GM11168 (cell line): ENCODE data around the gene BICC1.

Source experiments
- in situ Hi-C: fragments of 300-500 bp; cut with MboI; formaldehyde crosslinking; loops from one replicate; pipeline ENCODE4 v1.12.0; 2022; ENCODE audit warnings: low sequenced_read_pairs; ENCODE audit not compliant: unreplicated experiment

The BICC1 gene

GRCh38 chr10:58806970-58807628 lies 294.4 kb downstream of the BICC1 start:
- in situ Hi-C loops = no loop called here

DNA sequence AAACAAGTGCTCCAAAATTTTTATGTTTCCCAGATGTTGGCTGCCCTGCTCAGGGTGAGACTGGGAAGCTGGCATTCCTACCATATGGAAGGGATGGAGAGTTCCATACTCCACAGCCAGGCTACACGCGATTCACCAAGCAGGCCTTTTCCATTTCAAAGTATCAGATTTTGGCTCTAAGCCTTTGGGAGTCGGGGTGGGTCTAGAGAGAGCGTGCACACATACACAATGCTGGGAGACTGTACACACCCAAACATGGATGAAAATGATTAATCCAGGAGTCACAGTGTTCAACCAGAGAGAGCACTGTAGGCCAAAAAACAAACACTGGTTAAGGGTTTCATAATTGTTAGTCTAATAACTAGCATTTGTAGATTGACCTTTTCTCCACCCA lies 295.0 kb downstream of the BICC1 start:
- in situ Hi-C loops = no loop called here

- in situ Hi-C loops = no loop called here
Measured at GRCh38 chr10:58810751-58811150, 298.1 kb downstream of the BICC1 start.

DNA sequence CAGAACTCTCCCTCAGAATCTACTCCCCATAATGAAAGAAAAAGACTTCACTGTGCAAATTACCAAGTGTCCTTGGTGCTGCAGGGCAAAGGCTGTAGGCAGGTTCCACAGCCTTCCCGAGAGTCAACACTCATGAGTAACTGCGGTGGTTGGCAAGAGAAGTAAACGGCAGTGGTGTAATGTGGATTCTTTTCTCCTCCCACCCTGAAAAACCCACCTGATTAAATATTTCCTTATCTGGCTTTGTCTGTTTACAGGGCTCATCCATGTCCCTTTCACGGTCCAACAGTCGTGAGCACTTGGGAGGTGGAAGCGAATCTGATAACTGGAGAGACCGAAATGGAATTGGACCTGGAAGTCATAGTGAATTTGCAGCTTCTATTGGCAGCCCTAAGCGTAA lies 300.9 kb downstream of the BICC1 start:
- in situ Hi-C loops = no loop called here

DNA sequence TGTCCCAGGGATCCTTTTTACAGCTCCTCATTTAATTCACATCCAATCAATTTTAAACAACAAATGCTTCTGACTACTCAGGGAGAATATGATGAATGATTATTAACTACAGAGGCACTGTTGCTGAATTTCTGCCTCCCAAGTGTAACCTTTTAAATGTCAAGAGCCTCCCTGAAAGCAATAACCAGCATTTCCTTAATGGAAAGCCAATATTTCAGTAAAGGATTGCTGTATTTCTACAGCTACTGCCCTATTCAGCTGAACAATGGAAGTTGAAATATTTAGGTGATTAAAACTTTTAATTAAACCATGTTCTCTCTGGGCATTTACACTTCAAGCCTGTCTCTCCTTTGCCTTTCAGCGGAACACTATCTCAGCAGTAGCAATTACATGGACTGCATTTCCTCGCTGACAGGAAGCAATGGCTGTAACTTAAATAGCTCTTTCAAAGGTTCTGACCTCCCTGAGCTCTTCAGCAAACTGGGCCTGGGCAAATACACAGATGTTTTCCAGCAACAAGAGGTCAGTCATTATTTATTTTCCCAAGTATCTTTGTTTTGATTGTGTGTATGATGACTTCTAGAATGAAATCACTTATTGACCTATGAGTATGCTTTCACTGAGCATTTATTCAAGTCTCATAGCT lies 304.7 kb downstream of the BICC1 start:
- in situ Hi-C loops = no loop called here

DNA sequence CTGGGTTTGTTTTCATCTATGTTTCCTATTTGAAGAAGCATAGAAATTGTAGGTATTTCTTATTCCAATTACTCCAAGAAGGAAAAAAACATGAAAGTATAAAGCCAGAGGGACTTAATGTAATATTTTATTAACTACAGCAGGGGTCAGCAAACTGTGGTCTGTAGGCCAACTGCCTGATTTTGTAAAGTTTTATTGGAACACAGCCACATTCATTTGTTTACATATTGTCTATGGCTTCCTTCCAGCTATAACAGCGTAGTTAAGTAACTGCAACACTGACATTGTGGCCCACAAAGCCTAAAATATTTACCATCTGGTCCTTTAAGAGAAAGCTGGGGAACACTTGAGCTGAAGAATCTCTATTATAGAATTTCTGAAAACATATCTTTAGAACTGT lies 306.2 kb downstream of the BICC1 start:
- in situ Hi-C loops = no loop called here

- in situ Hi-C loops = no loop called here
Measured at GRCh38 chr10:58820386-58820785, 307.7 kb downstream of the BICC1 start.

GRCh38 chr10:58820861-58821751 lies 308.4 kb downstream of the BICC1 start:
- in situ Hi-C loops = no loop called here

DNA sequence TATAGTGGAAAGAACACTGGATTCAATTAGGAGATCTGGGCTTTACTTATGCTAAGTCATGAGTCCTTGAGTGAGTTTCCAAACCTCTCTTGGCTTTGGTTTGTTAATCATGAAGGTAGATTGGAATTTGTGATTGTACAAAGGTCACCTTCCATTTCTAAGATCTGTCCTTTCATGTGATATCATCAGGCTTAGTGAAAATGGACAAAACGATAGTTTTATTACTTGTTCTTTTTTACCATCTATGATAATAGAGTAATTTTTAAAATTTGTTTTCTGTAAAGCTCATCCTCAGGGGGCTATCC lies 309.0 kb downstream of the BICC1 start:
- in situ Hi-C loops = no loop called here

GRCh38 chr10:58823983-58824382 lies 311.3 kb downstream of the BICC1 start:
- in situ Hi-C loops = no loop called here

DNA sequence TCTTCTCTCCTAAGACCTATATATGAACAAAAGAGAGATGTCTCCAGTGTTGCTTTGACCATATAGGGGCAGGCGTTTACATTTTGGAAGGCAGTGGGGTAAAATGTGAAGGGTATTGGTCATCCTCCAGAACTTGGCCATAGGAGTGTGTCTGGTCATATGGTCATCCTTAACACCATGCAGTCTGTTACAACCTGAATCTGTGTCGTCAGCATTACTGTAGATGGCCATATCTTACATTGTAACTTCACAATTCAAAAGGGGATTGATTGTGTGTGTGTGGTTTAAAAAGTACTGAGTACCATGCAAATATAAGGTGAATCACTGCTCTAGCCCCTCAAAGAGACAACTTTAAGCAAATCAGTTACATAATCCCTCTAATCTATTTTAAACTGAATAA lies 311.7 kb downstream of the BICC1 start:
- in situ Hi-C loops = no loop called here

GRCh38 chr10:58826694-58827093 lies 314.0 kb downstream of the BICC1 start:
- in situ Hi-C loops = no loop called here

- in situ Hi-C loops = no loop called here
Measured at GRCh38 chr10:58827381-58827780, 314.7 kb downstream of the BICC1 start.

DNA sequence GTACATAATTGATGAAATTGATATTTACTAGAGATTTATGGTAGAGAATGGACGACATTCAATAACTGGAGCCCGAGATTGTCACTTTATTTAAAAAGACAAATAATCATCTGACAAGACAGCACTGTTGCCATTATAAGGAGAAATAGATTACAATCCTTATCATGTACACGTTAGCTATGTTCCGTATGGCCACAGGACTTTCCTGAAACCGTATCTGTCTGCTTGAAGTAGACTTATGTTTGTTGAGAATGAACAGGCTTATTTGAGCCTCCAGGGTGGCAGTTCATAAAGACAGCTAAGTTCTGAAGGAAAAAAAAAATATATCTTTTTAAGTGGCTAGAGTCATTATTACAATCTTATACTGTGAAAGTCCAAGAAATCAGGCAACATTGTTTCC lies 317.2 kb downstream of the BICC1 start:
- in situ Hi-C loops = no loop called here

- in situ Hi-C loops = no loop called here
Measured at GRCh38 chr10:58830697-58831096, 318.0 kb downstream of the BICC1 start.

GRCh38 chr10:58833771-58834561 lies 321.3 kb downstream of the BICC1 start:
- in situ Hi-C loops = no loop called here

GRCh38 chr10:58836176-58836700 lies 323.6 kb downstream of the BICC1 start:
- in situ Hi-C loops = no loop called here

GRCh38 chr10:58836991-58837575 lies 324.4 kb downstream of the BICC1 start:
- in situ Hi-C loops = no loop called here

DNA sequence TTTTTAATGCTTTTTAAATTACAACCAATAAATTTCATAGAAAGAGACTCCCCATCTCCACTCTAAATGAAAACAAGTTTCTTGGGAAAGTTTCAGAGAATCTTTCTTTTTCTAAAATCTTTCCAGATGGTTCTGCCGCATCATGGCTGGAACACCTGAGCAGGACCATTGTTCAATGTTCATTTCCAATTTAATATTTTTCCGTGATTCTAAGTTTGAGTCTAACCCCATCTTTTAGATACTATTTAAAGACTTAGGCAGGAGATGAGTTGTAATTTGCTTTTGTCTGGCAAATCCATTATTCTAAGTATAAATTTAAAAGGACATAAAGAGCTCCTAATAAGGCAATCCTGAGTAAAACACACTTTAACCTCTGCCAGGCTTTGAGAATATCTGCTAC lies 325.2 kb downstream of the BICC1 start:
- in situ Hi-C loops = no loop called here

GRCh38 chr10:58838561-58839208 lies 326.0 kb downstream of the BICC1 start:
- in situ Hi-C loops = no loop called here
